Activated CD8-positive, alpha-beta memory T cell treated with anti-CD3 and anti-CD28 coated beads, Interleukin-2, amount 50 U/mL, for 24 hours (primary cell): ENCODE measurements around the gene VPS13D.

Source experiments
- DNase-seq: peaks from one replicate; pipeline ENCODE4 v3.0.0-alpha.2; 2020; ENCODE audit errors: extremely low read depth

VPS13D gene

DNA sequence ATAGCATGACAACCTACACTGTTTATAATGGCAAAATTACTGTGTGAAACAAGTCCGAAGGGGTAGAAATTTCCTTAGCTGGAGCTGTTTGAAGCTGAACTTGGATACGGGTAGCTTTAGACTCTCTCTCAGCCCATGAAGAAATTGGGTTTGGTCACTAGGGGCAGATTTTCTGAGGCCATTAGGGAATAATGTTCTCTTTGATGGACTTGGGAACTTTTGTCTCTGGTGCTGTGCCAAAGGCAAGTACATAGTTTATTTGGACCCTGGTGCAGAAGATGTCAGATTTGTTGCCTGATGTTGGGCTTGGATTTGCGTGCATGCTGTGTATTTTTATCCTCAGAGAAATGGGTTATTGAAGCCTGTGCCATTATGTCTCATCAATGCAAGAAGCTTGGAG is 109.6 kb downstream of the VPS13D start:
- no peak for DNase-seq

GRCh38 chr1:12339811-12340543 is 110.1 kb downstream of the VPS13D start:
- DNase-seq: no peak

DNA sequence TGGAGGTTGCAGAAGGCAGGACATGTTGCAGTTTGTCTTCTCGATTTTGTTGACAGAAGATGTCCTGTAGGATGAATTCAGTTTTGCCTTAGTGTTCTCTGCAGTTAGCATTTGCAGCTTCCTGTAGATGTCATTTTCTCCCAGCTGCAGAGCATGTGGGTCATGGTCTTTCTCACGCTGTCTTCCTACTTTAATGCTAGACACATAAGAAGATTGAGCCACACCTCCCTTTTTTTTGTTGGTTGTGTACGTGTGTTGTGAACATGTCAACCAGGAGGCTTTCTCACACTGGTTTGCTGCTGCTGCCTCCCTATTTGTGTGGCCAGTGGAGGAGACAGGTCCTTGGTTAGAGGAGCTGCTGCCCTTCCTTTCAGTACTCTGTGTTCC is 110.7 kb downstream of the VPS13D start:
- no peak for DNase-seq

GRCh38 chr1:12341667-12342066 is 111.8 kb downstream of the VPS13D start:
- no peak for DNase-seq

- no peak for DNase-seq
Observed at GRCh38 chr1:12342401-12343003, 112.7 kb downstream of the VPS13D start.

DNA sequence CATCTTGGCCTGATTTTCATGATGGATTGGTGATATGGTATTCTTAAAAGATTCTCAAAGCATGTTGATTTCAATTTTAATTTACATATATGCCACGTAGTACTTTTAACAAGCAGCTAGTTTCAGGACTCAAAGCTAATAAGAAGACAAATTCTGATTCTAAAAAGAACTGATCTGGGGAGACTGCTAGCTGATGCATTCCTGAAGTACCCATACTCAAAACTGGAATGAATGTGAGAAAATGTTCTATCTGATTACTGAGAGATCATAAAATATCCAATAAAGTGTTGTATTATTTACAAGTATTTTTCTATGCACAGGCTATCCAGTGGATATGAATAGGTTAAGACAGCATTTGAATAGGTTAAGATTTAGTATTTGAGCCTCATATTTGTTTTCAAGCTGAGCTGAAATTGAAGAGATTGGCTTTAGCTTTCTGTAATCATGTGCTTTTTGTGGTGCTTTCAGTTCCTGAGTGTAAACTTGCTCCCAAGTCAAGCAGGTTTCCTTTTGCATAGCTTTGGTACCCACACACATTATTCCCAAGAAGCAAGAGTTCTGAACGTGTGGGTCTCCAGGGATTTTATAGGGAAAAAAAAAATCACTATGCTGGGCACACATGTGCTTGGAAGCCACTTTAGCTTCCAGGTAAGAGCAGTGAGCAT is 114.1 kb downstream of the VPS13D start:
- DNase-seq: no peak

- no peak for DNase-seq
Observed at GRCh38 chr1:12344596-12345349, 114.9 kb downstream of the VPS13D start.

GRCh38 chr1:12345350-12346217 is 115.8 kb downstream of the VPS13D start:
- no peak for DNase-seq

DNA sequence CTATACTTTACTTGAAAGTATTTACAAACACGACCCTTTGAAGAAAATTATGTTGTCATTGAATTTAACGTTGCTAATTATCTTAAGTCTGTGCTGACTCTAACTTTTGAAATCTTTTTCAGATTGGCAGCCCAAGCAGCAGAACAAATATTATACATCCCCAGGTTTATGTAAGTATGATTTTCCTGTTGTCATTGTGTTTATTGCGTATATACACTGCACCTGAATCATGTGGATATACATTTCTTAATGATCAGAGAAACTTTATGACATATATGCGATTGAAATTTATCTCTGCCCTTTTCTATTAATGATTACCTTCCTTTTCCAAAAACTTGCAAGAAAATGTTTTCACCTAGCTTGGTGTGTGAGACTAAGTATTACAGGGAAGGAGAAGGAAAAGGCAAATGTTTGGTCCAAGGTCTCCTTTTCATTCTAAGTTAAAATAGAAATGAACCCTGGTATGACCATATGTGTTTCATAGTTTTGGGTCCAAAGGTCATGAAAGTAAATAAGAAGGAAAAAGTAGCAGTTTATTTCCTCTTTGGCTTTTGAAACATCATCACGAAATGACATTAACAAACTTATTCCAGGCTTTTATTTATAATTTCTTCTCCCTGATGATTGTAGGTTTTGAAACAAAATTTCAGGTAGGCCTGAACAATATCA is 116.8 kb downstream of the VPS13D start:
- no peak for DNase-seq

DNA sequence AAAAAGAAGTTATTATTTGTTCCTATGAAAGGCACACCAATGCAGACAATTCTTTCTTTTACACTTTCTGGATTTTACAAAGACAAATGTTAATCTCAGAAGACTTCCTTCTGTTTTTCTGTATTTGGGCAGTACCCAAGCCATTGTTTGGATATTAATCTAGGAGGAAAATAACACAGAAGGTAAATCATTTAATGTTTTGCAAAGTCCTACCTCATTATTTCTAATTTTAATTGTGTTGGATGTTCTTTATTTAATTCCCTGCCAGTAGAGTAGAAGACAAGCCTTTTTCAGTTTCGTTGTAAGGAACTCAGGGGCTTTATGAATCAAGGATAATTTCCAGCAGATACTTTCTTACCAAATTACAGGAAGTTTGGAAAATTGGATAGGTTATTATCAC is 118.3 kb downstream of the VPS13D start:
- no peak for DNase-seq

DNA sequence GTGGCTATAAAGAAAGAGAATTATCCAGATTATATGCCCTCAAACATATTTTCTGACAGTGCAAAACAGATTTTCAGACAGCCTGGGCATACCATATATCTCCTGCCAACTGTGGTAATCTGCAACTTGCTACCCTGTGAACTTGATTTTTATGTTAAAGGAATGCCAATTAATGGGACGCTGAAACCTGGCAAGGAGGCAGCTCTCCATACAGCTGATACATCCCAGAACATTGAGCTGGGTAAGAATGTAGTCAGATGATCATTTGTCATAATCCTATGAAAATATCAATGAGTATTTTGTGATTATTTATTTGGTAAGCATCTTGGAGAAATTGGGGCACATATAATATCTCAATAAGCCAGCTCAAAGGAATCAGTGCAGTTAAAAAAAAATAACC is 124.2 kb downstream of the VPS13D start:
- DNase-seq: no peak

DNA sequence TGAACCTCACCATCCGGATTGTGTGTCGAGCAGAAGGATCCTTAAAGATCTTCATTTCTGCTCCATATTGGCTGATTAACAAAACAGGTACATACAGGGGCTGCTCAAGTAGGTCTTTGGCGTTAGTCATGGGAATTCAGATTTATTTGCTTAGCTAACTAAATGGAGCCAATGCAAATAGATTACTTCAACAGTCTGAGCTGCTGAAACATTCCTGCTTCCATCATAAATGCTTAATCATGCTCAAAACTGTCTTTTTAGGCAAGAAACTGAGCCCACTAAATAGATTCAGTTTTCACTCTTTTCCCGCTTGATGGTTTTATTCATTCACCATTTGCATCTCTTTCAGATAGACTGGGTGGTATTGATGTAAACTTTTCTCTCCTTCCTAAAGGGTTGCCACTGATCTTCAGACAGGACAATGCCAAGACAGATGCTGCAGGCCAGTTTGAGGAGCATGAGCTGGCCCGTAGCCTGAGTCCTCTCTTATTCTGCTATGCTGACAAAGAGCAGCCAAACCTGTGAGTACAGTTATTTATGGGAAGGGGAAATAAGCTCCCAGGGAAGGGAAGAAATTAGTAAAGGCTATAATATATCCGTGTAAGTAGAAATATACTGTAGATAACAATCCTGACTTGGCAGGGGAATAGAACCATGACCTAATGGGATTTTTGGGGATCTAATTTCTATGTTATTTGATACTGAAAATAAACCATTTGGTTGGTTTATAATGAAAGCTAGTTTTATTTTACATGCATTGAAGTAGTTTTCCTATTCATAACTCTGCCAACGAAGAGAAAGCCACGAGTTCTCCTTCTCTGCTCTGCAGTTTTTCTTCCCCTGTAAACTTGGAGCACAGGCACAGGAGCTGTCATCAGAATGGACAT is 126.4 kb downstream of the VPS13D start:
- DNase-seq: no peak

DNA sequence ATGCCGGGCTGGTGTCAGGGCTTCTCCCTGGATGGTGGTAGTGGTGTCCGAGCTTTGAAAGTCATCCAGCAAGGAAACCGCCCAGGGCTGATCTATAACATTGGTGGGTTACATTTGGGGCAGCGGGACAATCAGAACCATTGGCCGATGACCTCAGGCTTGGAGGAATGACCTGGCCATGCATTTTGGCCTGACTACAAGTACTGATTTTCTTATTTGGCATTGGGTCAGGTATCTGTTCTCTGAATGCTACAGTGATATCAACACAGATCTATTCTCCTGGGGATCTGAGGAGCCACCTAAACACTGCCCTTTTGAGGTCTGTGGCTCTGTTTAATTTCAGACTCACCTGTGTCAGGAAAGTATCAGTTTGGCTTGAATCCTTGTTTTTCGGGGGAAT is 128.7 kb downstream of the VPS13D start:
- no peak for DNase-seq

DNA sequence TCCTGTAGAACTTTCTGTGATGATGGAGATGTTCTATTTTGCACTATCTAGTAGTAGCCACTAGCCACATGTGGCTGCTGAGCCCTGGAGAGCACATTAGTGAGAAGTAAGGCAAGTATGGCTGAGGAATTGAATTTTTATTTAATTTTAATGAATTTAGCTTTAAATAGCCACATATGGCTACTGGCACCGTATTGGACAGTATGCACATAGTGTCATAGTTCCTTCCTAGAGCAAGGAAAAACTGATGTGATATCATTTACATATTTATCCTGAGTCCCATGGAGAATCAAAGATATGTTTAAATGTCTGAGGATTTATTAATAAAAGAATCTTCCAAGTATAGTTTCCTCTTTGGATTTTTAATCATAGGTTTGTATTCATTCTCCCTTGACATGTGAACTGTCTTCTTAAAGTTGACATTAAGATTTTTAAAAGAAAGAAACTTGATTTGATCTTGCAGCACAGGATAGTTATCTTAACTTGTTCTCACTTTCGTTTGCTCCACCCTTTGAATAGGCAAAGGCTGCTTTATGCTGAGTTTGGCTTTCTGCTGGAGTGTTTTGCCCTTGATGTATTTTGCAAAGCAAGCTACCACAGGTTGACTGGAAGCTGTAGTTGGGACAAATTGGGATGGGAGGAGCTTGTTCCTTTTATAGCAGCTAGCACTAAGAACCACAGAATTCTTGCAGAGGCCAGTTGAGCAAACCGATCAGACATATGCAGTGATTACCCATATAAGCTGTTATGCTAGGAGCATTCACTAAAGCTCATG is 129.7 kb downstream of the VPS13D start:
- DNase-seq: no peak

GRCh38 chr1:12368646-12369045 is 138.8 kb downstream of the VPS13D start:
- DNase-seq: no peak

DNA sequence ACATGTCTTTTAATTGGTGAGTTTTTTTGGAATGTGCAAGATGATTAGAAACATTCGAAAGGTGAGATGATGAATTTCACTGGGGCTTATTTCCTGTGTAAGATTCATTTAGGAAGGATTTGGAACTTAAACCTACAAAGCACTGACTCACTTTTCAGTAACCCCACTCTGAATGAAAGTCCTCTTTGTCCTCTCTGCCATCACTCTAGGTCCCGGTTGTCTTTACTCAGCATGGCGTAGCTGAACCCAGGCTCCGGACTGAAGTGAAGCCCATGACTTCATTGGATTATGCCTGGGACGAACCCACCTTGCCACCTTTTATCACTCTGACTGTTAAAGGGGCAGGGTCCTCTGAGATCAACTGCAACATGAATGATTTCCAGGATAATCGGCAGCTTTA is 139.4 kb downstream of the VPS13D start:
- no peak for DNase-seq

DNA sequence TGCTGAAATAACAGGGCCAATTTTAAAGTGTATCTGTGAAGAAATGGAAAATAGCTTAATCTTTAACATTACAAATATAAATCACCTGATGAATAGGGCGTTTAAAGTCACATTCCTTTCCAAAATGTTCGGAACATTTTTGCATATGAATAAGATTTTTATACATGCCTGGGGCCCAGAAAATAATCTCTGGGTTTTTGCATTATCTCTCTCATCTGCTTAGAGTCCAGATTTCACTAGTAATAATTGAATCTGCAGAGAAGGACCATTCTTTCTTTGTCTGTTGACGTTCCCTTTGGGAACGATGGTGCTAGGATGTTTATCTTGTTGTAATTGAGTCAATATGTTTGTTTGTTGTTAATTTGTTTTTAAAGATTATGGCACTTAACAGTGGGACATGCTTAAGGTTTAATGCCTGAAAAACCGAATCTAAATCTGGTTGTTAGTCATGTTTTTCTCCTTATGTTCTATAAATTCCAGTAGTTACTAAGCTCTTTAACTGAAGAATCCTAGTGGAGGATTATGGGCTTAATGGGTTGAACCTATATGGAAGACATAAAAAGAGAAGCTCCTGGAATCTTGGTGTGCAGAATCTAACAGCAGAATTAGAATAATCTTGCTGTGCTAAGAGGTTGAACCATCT is 140.6 kb downstream of the VPS13D start:
- DNase-seq: no peak

DNA sequence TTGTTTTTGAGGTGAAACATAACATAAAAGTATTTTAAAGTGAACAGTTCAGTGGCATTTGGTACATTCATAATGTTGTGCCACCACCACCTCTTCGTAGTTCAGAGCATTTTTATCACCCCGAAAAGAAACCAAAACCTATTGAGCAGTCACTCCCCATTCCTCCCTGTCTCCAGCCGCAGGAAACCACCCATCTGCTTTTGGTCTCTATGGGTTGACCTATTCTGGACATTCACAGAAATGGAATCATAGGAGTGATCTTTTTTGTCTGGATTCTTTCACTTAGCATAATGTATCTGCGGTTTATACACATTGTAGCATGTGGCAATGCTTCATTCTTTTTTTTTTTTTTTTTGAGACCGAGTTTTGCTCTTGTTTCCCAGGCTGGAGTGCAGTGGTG is 141.2 kb downstream of the VPS13D start:
- DNase-seq: no peak

GRCh38 chr1:12372180-12372579 is 142.3 kb downstream of the VPS13D start:
- DNase-seq: no peak
